AG04450 (cell line): ENCODE measurements around the gene DNAH1. TPM values are rescaled to one million over a fixed set of nuclear protein-coding genes. Genes with fewer than 3 reads are reported as not detected.
A peak's percentile ranks its signal among the peaks of the same experiment; 100 is the strongest.
"Not testable (repeated sequence)": the region's sequence is repeated elsewhere in the genome, so short reads cannot be mapped to it uniquely, and the experiment has no call there.

Source experiments
- CTCF ChIA-PET: fragments of 300-600, 350-600 bp; formaldehyde crosslinking; extraction: SDS; loops from one replicate; lab custom pipeline; 2022; ENCODE audit warnings: antibody characterized with exemption, inconsistent platforms; lab: Charles Lee
- POLR2A ChIA-PET: fragments of 350-600 bp; formaldehyde crosslinking; extraction: SDS; loops from one replicate; lab custom pipeline; 2021; ENCODE audit warnings: antibody characterized with exemption, inconsistent platforms; lab: Yijun Ruan, JAX
- DNase-seq: peaks from one replicate; pipeline ENCODE4 v3.0.0-alpha.2; 2011; ENCODE audit warnings: low read depth, low spot score
- H3K27ac ChIP-seq: one replicate; pipeline ENCODE4 v1.5.1; 2012; ENCODE audit warnings: low read depth, low read length, control low read depth
- H3K27me3 ChIP-seq: one replicate; pipeline ENCODE4 v1.6.0; 2012; ENCODE audit warnings: low read length; ENCODE audit not compliant: control insufficient read depth, insufficient read depth
- H3K4me3 ChIP-seq: 2 replicates; pipeline ENCODE4 v1.5.1; 2011; ENCODE audit warnings: mild to moderate bottlenecking, low read depth, low read length, control low read depth
- H3K9me3 ChIP-seq: 2 replicates; pipeline ENCODE4 v1.5.1; 2012; ENCODE audit warnings: low read length; ENCODE audit not compliant: control insufficient read depth, insufficient read depth
- CTCF ChIP-seq: IDR thresholded peaks from 2 replicates; pipeline ENCODE4 v1.5.1; 2011; ENCODE audit warnings: low read depth, low read length, control low read depth, inconsistent platforms
- polyA minus RNA-seq: library from RNA; depleted of rRNA, polyadenylated mRNA; stranded (reverse); fragments of >200 nt; gene quantifications from 2 replicates; pipeline ENCODE4 v1.2.3, GENCODE V29; 2011; rRNA and poly(A)+ RNA removed
- polyA plus RNA-seq: library from polyadenylated mRNA; depleted of rRNA; stranded (reverse); fragments of >200 nt; gene quantifications from 2 replicates; pipeline ENCODE4 v1.2.3, GENCODE V29; 2011; rRNA removed

DNAH1 gene
- 1.4 and 1.9 TPM in 2 replicates for polyA plus RNA-seq
- 5.6 and 7.5 TPM in 2 replicates for polyA minus RNA-seq

- Histone ChIP-seq H3K9me3 (no peaks in the 10 kb centered on the region; the same call in 1 of the 2 replicates), H3K4me3 (no peak within 1 kb of the TSS), H3K27ac (no peak within 1 kb of the TSS), H3K27me3 (peaks cover 2% of the 10 kb centered on the region)
- TF ChIP-seq CTCF, result no peak
- no peak for DNase-seq
- CTCF ChIA-PET, result interaction anchor here (0.9 to 1.7 kb wide), 3 partner anchors 23 to 96 kb away, joined by 3 to 6 read pairs (median 4); no protein-coding TSS in a partner anchor
- POLR2A ChIA-PET, result no interaction called here
Observed at GRCh38 chr3:52315977-52316764, at the start of gene DNAH1. Gene DNAH1, plus strand, starts transcription at chr3:52316319. Its CDS starts 6,124 bp downstream, at chr3:52322443.

- no peak overlapping the region for H3K4me3 ChIP-seq
- no peaks in the 10 kb centered on the region for H3K9me3 ChIP-seq
- CTCF ChIA-PET, result no interaction called here
- H3K27ac ChIP-seq, result no peak overlapping the region
- POLR2A ChIA-PET, result no interaction called here
- DNase-seq, result no peak
- 0 out of 2 replicates have a peak, but pooled peaks have one; percentile 3 for TF ChIP-seq CTCF
- H3K27me3 ChIP-seq, result no peaks in the 10 kb centered on the region
Observed at GRCh38 chr3:52268036-52268435, 48.1 kb upstream of the DNAH1 start.

GRCh38 chr3:52269776-52270175 is 46.3 kb upstream of the DNAH1 start:
- CTCF ChIA-PET, result no interaction called here
- TF ChIP-seq CTCF, result no peak
- no peaks in the 10 kb centered on the region for H3K27me3 ChIP-seq
- no peak overlapping the region for H3K4me3 ChIP-seq
- no peaks in the 10 kb centered on the region for H3K9me3 ChIP-seq
- no peak for DNase-seq
- H3K27ac ChIP-seq, result no peak overlapping the region
- POLR2A ChIA-PET, result no interaction called here

- DNase-seq, result no peak
- no peak for TF ChIP-seq CTCF
- Histone ChIP-seq H3K27me3 (no peaks in the 10 kb centered on the region), H3K27ac (no peak overlapping the region), H3K4me3 (no peak overlapping the region), H3K9me3 (no peaks in the 10 kb centered on the region)
- ChIA-PET POLR2A (interaction anchor here (1.0 kb wide), 1 partner anchor 35 kb away, joined by 5 read pairs; no protein-coding TSS in a partner anchor), CTCF (no interaction called here)
Observed at GRCh38 chr3:52270252-52270754, 45.8 kb upstream of the DNAH1 start.

DNA sequence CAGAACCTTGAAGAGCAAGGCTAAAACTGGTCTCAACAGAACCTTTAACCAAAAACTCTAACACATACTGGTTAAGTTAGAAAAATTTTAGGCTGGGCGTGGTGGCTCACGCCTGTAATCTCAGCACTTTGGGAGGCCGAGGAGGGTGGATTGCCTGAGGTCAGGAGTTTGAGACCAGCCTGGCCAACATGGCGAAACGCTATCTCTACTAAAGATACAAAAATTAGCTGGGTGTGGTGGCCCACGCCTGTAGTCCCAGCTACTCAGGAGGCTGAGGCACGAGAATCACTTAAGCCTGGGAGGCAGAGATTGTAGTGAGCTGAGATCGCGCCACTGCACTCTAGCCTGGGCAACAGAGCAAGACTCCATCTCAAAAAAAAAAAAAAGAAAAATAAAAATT is 43.9 kb upstream of the DNAH1 start:
- H3K27me3 ChIP-seq, H3K27ac ChIP-seq, H3K9me3 ChIP-seq, POLR2A ChIA-PET, DNase-seq, H3K4me3 ChIP-seq: not testable (repeated sequence)
- CTCF ChIA-PET, result interaction anchor here (0.6 to 1.4 kb wide), 2 partner anchors 34 to 120 kb away, joined by 3 to 4 read pairs; no protein-coding TSS in a partner anchor
